IMR-90 (cell line): Measurements from ENCODE around the gene ZNF646. TPM values are rescaled to one million over a fixed set of nuclear protein-coding genes. Genes with fewer than 3 reads are reported as not detected.
A peak's percentile ranks its signal among the peaks of the same experiment; 100 is the strongest.

ENCODE experiments used
- ATAC-seq: fragments of 200-7000 bp; cut with Tn5 transposase; 2 replicates; pipeline ENCODE4 v1.9.1; 2020; ENCODE audit warnings: low read depth, mild to moderate bottlenecking, moderate library complexity
- BruUV-seq: library from RNA; stranded (reverse); fragments of 400-500 nt; replicated peaks from 2 replicates; lab custom pipeline; 2021; lab: Mats Ljungman, UMichigan
- CTCF ChIA-PET: fragments of 300-600 bp; formaldehyde crosslinking; extraction: SDS; loops from one replicate; lab custom pipeline; 2021; ENCODE audit warnings: antibody characterized with exemption; lab: Yijun Ruan, JAX
- POLR2A ChIA-PET: fragments of 300-600 bp; sonication (Branson Sonifier 250); formaldehyde crosslinking; loops from one replicate; lab custom pipeline; 2022; ENCODE audit warnings: antibody characterized with exemption; ENCODE audit not compliant: unreplicated experiment; lab: Charles Lee
- DNase-seq: peaks from one replicate; pipeline ENCODE4 v3.0.0; 2013
- H2AFZ ChIP-seq: replicated peaks from 2 replicates; pipeline ENCODE3; 2013; ENCODE audit warnings: low read length, mild to moderate bottlenecking; ENCODE audit not compliant: poor library complexity
- H2AK5ac ChIP-seq: 2 replicates; pipeline ENCODE4 v1.6.1; 2013; ENCODE audit warnings: low read depth, low read length, inconsistent platforms
- H2AK9ac ChIP-seq: replicated peaks from 2 replicates; pipeline ENCODE3; 2013; ENCODE audit warnings: mild to moderate bottlenecking, low read depth, low read length, moderate library complexity; ENCODE audit not compliant: poor library complexity
- H2BK120ac ChIP-seq: 2 replicates; pipeline ENCODE4 v1.6.1; 2013; ENCODE audit warnings: low read depth, low read length, inconsistent platforms
- H2BK15ac ChIP-seq: 3 replicates; pipeline ENCODE4 v1.6.1; 2013; ENCODE audit warnings: low read depth, low read length, inconsistent platforms
- H2BK20ac ChIP-seq: 2 replicates; pipeline ENCODE4 v1.6.1; 2013; ENCODE audit warnings: low read depth, mild to moderate bottlenecking, inconsistent platforms, low read length, moderate library complexity
- H2BK5ac ChIP-seq: 2 replicates; pipeline ENCODE4 v1.6.1; 2013; ENCODE audit warnings: mild to moderate bottlenecking, low read depth, low read length, inconsistent platforms; ENCODE audit not compliant: poor library complexity, severe bottlenecking
- H3K14ac ChIP-seq: replicated peaks from 2 replicates; pipeline ENCODE4 v1.6.1; 2013; ENCODE audit warnings: low read depth, low read length, inconsistent platforms
- H3K18ac ChIP-seq: 2 replicates; pipeline ENCODE4 v1.6.1; 2013; ENCODE audit warnings: low read depth, low read length, control low read depth
- H3K23ac ChIP-seq: 2 replicates; pipeline ENCODE4 v1.6.1; 2013; ENCODE audit warnings: low read depth, low read length, inconsistent platforms
- H3K27ac ChIP-seq: 2 replicates; pipeline ENCODE4 v1.5.1; 2013; ENCODE audit warnings: mild to moderate bottlenecking, control low read depth, low read length; ENCODE audit not compliant: insufficient read depth
- H3K27me3 ChIP-seq: 2 replicates; pipeline ENCODE4 v1.6.1; 2013; ENCODE audit warnings: low read length; ENCODE audit not compliant: control insufficient read depth, insufficient read depth
- H3K36me3 ChIP-seq: 2 replicates; pipeline ENCODE4 v1.6.1; 2013; ENCODE audit warnings: low read length, mixed read lengths; ENCODE audit not compliant: control insufficient read depth, insufficient read depth
- H3K4ac ChIP-seq: 2 replicates; pipeline ENCODE4 v1.6.1; 2013; ENCODE audit warnings: low read depth, low read length, inconsistent platforms
- H3K4me1 ChIP-seq: 2 replicates; pipeline ENCODE4 v1.6.1; 2013; ENCODE audit warnings: low read length, mixed read lengths; ENCODE audit not compliant: control insufficient read depth, insufficient read depth
- H3K4me2 ChIP-seq: 2 replicates; pipeline ENCODE4 v1.6.1; 2013; ENCODE audit warnings: low read depth, mild to moderate bottlenecking, control low read depth, low read length, moderate library complexity
- H3K4me3 ChIP-seq: 2 replicates; pipeline ENCODE4 v1.5.1; 2013; ENCODE audit warnings: low read depth, mild to moderate bottlenecking, control low read depth, low read length, moderate library complexity; ENCODE audit not compliant: insufficient read depth
- H3K56ac ChIP-seq: 2 replicates; pipeline ENCODE4 v1.6.1; 2013; ENCODE audit warnings: low read length, inconsistent platforms; ENCODE audit not compliant: insufficient read depth; ENCODE audit errors: extremely low read depth
- H3K79me1 ChIP-seq, 2 experiments: 2 replicates each; pipeline ENCODE4 v1.6.1; 2013; ENCODE audit warnings: low read length in 2 of 2, inconsistent platforms in 1 of 2, low read depth in 1 of 2
- H3K9ac ChIP-seq: 2 replicates; pipeline ENCODE4 v1.6.1; 2013; ENCODE audit warnings: low read depth, low read length, control low read depth
- H3K9me1 ChIP-seq: 2 replicates; pipeline ENCODE4 v1.6.1; 2013; ENCODE audit warnings: low read length, inconsistent platforms; ENCODE audit not compliant: insufficient read depth
- H3K9me3 ChIP-seq: 2 replicates; pipeline ENCODE4 v1.6.1; 2013; ENCODE audit warnings: low read length; ENCODE audit not compliant: control insufficient read depth, insufficient read depth
- H4K20me1 ChIP-seq: 2 replicates; pipeline ENCODE4 v1.6.1; 2013; ENCODE audit warnings: low read length, inconsistent platforms; ENCODE audit not compliant: insufficient read depth
- H4K5ac ChIP-seq: 2 replicates; pipeline ENCODE4 v1.6.1; 2013; ENCODE audit warnings: mild to moderate bottlenecking, low read depth, low read length, control low read depth
- H4K8ac ChIP-seq, 2 experiments: 2 replicates each; pipeline ENCODE4 v1.6.1; 2013; ENCODE audit warnings: low read depth in 2 of 2, low read length in 2 of 2, control low read depth in 1 of 2, inconsistent platforms in 1 of 2
- H4K91ac ChIP-seq: 2 replicates; pipeline ENCODE4 v1.6.1; 2013; ENCODE audit warnings: low read depth, low read length, inconsistent platforms; ENCODE audit not compliant: insufficient read depth
- CEBPB ChIP-seq: IDR thresholded peaks from 2 replicates; pipeline ENCODE4 v1.6.1; 2012; ENCODE audit warnings: low read depth, low read length, improper control_type of control experiment
- MAFK ChIP-seq: IDR thresholded peaks from 2 replicates; pipeline ENCODE4 v1.6.1; 2012; ENCODE audit warnings: low read depth, low read length, improper control_type of control experiment
- POLR2A ChIP-seq: IDR thresholded peaks from 2 replicates; pipeline ENCODE4 v1.6.1; 2012; ENCODE audit warnings: mild to moderate bottlenecking, low read depth, low read length
- RFX5 ChIP-seq: IDR thresholded peaks from 2 replicates; pipeline ENCODE4 v1.8.0; 2012; ENCODE audit warnings: low read depth, mild to moderate bottlenecking, low read length, moderate library complexity
- USF2 ChIP-seq: fragments of 150-350 bp; IDR thresholded peaks from 2 replicates; pipeline ENCODE4 v1.6.1; 2017; ENCODE audit warnings: mild to moderate bottlenecking, antibody characterized with exemption, low read length, low read depth
- WGBS, 2 experiments: methylation state at CpG; one replicate each; pipeline versions ENCODE4 v1.1.5 to v1.1.7; 2013; ENCODE audit warnings: missing lambda C conversion rate in 2 of 2; ENCODE audit not compliant: insufficient read length in 1 of 2; ENCODE audit errors: extremely low coverage in 2 of 2; 5-methylcytosine and 5-hydroxymethylcytosine counted together
- dilution Hi-C: fragments of 300-500 bp; cut with HindIII; formaldehyde crosslinking; loops from one replicate; pipeline ENCODE4 v1.14.3; 2018; ENCODE audit warnings: low sequenced_read_pairs; ENCODE audit not compliant: unreplicated experiment
- in situ Hi-C: fragments of 300-500 bp; cut with MboI; formaldehyde crosslinking; loops from 3 replicates; pipeline ENCODE4 v1.14.3; 2019; ENCODE audit warnings: low sequenced_read_pairs, inconsistent platforms, mixed read lengths
- intact Hi-C: fragments of 100-400 bp; cut with micrococcal nuclease; formaldehyde crosslinking; loops from 2 replicates; pipeline ENCODE4 v1.10.0; 2022
- polyA plus RNA-seq, 3 experiments: library from polyadenylated mRNA; depleted of rRNA; stranded (reverse); fragments of >200 nt; gene quantifications; 2 replicates each; pipeline ENCODE4 v1.2.3, GENCODE V29; 2012; ENCODE audit warnings: low replicate concordance in 1 of 3
- total RNA-seq: library from RNA; depleted of rRNA; stranded (reverse); fragments of >200 nt; gene quantifications from 2 replicates; pipeline ENCODE4 v1.2.3, GENCODE V29; 2012
- TF ChIP-seq, protein P1 (sequence below): fragments of 150-350 bp; IDR thresholded peaks from 2 replicates; pipeline ENCODE4 v1.6.1; 2016; ENCODE audit warnings: low read depth, mild to moderate bottlenecking, low read length, moderate library complexity, borderline replicate concordance

The ZNF646 gene
- total and polyA plus RNA-seq, 2 of the 4 experiments (the other 2 are of a cell fraction): 4.9 to 6.8 TPM

DNA sequence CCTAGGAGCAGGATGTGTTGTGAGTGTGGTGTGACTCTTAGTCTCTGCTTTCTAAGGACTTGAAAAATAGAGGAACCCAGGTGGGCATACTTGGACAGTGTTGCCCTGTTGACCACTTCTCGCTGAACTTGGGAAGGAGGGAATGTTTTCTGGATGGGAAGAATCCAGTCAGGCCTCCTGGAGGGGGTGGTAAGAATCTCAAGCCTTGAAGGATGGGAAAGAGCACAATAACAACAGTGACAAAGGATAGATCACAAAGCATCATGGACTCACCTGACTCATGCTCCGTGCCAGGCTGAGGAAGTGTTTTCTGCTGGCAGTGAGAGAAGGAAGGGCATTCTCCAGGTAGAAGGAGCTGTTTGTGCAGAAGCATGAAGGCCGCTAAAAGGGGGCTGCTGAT is 51.6 kb downstream of the ZNF646 start:
- no TSS peak for BruUV-seq
- H2BK15ac ChIP-seq: no peak overlapping the region
- WGBS, 2 experiments: 93% methylated on average over 2 of the region's 3 CpGs; no CpG with 5 or more reads in 1 of the 2 experiments
- CTCF ChIA-PET: no interaction called here
- POLR2A ChIA-PET: no interaction called here
- H3K9ac ChIP-seq: no peak overlapping the region
- H3K9me1 ChIP-seq: no peaks in the 10 kb centered on the region
- H3K9me3 ChIP-seq: no peaks in the 10 kb centered on the region
- H3K36me3 ChIP-seq: peaks cover 36% of the 10 kb centered on the region
- H3K56ac ChIP-seq: no peak overlapping the region
- H2AK5ac ChIP-seq: no peak overlapping the region
- ATAC-seq (no peak), DNase-seq (no peak)
- H4K5ac ChIP-seq: no peak overlapping the region
- dilution Hi-C loops (no loop called here), intact Hi-C loops (no loop called here), in situ Hi-C loops (no loop called here)
- no peak overlapping the region for H3K4me2 ChIP-seq
- H2BK120ac ChIP-seq: no peak overlapping the region
- H3K79me1 ChIP-seq: peaks cover 0 to 5% of the 10 kb centered on the region in 2 experiments; a peak in 3 of 4 replicates
- H3K27ac ChIP-seq: no peak overlapping the region
- H3K23ac ChIP-seq: no peak overlapping the region
- no peak overlapping the region for H2AFZ ChIP-seq
- H4K8ac ChIP-seq: no peak overlapping the region
- no peaks in the 10 kb centered on the region for H3K27me3 ChIP-seq
- H4K20me1 ChIP-seq: no peaks in the 10 kb centered on the region
- TF ChIP-seq CEBPB (no peak), MAFK (no peak), RFX5 (no peak), USF2 (no peak), POLR2A (no peak)
- TF ChIP-seq, protein P1, sequence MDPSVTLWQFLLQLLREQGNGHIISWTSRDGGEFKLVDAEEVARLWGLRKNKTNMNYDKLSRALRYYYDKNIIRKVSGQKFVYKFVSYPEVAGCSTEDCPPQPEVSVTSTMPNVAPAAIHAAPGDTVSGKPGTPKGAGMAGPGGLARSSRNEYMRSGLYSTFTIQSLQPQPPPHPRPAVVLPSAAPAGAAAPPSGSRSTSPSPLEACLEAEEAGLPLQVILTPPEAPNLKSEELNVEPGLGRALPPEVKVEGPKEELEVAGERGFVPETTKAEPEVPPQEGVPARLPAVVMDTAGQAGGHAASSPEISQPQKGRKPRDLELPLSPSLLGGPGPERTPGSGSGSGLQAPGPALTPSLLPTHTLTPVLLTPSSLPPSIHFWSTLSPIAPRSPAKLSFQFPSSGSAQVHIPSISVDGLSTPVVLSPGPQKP: no peak
- H2BK5ac ChIP-seq: no peak overlapping the region
- no peaks in the 10 kb centered on the region for H3K4me1 ChIP-seq
- H3K18ac ChIP-seq: no peak overlapping the region
- no peak overlapping the region for H3K4ac ChIP-seq
- peak overlapping the region; percentile 65 for H2AK9ac ChIP-seq
- no peak overlapping the region for H2BK20ac ChIP-seq
- no peak overlapping the region for H3K14ac ChIP-seq
- H4K91ac ChIP-seq: no peak overlapping the region
- no peak overlapping the region for H3K4me3 ChIP-seq
